Sigmoid colon (tissue), 7 donors: ENCODE results near the gene UBE2G1. TPM values are rescaled to one million over a fixed set of nuclear protein-coding genes. Genes with fewer than 3 reads are reported as not detected.

Experiments used
- DNase-seq: peaks from one replicate; pipeline ENCODE4 v3.0.0-alpha.2; 2019
- H3K27ac ChIP-seq, 4 donors: fragments of 200-600 bp; sonication (generic); one replicate each; pipeline ENCODE4 v1.5.1; 2016 to 2019; ENCODE audit warnings: mild to moderate bottlenecking in 1 of 4
- H3K27me3 ChIP-seq, 3 donors: fragments of 200-600 bp; sonication (generic); one replicate each; pipeline ENCODE4 v1.5.1; 2019; ENCODE audit warnings: mild to moderate bottlenecking in 1 of 3
- H3K36me3 ChIP-seq, 4 donors: fragments of 200-600 bp; sonication (generic); one replicate each; pipeline ENCODE4 v1.5.1; 2016 to 2019
- H3K4me1 ChIP-seq, 4 donors: fragments of 200-600 bp; sonication (generic); one replicate each; pipeline ENCODE4 v1.5.1; 2017 to 2019
- H3K4me3 ChIP-seq, 4 donors: fragments of 200-600 bp; sonication (generic); one replicate each; pipeline ENCODE4 v1.5.1; 2017 to 2019; ENCODE audit warnings: mild to moderate bottlenecking in 2 of 4, moderate library complexity in 1 of 4
- H3K9me3 ChIP-seq, 4 donors: fragments of 200-600 bp in 3 of 4; sonication (generic) in 3 of 4; one replicate each; pipeline versions ENCODE4 v1.5.1 to v1.6.1; 2013 to 2019
- EP300 ChIP-seq, 4 donors: sonication (generic); formaldehyde crosslinking; IDR thresholded peaks; one replicate each; pipeline ENCODE4 v1.6.1; 2017; ENCODE audit warnings: antibody characterized with exemption in 4 of 4
- POLR2A ChIP-seq, 2 donors: fragments of 450-650 bp; IDR thresholded peaks; one replicate each; pipeline ENCODE4 v1.6.1; 2016; ENCODE audit warnings: antibody characterized with exemption in 2 of 2, mild to moderate bottlenecking in 2 of 2, moderate library complexity in 2 of 2
- POLR2AphosphoS5 ChIP-seq, 4 donors: sonication (generic); formaldehyde crosslinking; IDR thresholded peaks; one replicate each; pipeline ENCODE4 v1.6.1; 2017; ENCODE audit warnings: antibody characterized with exemption in 4 of 4
- WGBS, 2 donors: extraction: QIAGEN DNeasy Blood & Tissue Kit; methylation state at CpG; one replicate each; pipeline ENCODE4 v1.1.7; 2013; 5-methylcytosine and 5-hydroxymethylcytosine counted together
- intact Hi-C: fragments of 100-400 bp; cut with DNase I; formaldehyde crosslinking; loops from one replicate; pipeline ENCODE4 v1.15.1; 2023
- polyA plus RNA-seq, 3 donors: library from polyadenylated mRNA; stranded (reverse); fragments of 200-250 nt; gene quantifications; one replicate each; pipeline ENCODE4 v1.2.3, GENCODE V29; 2013
- total RNA-seq, 4 donors: library from RNA; depleted of rRNA; stranded (reverse); fragments of >200 nt; gene quantifications; one replicate each; pipeline ENCODE4 v1.1.0, GENCODE V29; 2016
- TF ChIP-seq, protein P1 (sequence below), 4 experiments: fragments of 450-650 bp in 3 of 4; fragments of 200-600 bp in 1 of 4; IDR thresholded peaks; one replicate each; pipeline ENCODE4 v1.5.1; 2016 to 2019; ENCODE audit warnings: antibody characterized with exemption in 4 of 4, mild to moderate bottlenecking in 3 of 4, moderate library complexity in 2 of 4
- donor health status: healthy with polysubstance abuse.
- donor health status: Bipolar disorder and iron deficiency.
- donor health status: healthy.

Gene UBE2G1
- total and polyA plus RNA-seq, 7 donors, result 20.5 to 111 (median 83.2) TPM

DNA sequence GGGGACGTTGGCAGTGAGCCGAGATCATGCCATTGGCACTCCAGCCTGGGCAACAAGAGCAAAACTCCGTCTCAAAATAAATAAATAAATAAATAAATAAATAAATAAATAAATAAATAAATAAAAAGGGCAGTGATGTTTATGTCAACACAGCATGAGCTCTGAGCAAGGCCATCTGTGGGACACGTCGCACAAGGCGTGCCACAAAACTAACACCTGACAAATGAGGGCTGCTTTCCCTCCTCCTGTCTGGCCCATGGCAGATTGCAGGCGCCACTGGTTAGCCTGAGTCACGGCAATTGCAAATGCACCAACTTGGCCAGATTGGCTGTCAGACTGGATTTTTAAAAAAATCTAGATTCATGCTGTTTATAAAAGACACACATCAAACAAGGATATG lies 41.4 kb upstream of the UBE2G1 start:
- no peak for TF ChIP-seq POLR2A (IDR thresholded peaks at IDR 0.05)
- TF ChIP-seq, protein P1, sequence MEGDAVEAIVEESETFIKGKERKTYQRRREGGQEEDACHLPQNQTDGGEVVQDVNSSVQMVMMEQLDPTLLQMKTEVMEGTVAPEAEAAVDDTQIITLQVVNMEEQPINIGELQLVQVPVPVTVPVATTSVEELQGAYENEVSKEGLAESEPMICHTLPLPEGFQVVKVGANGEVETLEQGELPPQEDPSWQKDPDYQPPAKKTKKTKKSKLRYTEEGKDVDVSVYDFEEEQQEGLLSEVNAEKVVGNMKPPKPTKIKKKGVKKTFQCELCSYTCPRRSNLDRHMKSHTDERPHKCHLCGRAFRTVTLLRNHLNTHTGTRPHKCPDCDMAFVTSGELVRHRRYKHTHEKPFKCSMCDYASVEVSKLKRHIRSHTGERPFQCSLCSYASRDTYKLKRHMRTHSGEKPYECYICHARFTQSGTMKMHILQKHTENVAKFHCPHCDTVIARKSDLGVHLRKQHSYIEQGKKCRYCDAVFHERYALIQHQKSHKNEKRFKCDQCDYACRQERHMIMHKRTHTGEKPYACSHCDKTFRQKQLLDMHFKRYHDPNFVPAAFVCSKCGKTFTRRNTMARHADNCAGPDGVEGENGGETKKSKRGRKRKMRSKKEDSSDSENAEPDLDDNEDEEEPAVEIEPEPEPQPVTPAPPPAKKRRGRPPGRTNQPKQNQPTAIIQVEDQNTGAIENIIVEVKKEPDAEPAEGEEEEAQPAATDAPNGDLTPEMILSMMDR (IDR thresholded peaks at IDR 0.05), result no peak
- TF ChIP-seq POLR2AphosphoS5 (IDR thresholded peaks at IDR 0.05), result no peak
- TF ChIP-seq EP300 (IDR thresholded peaks at IDR 0.05), result no peak
- Histone ChIP-seq H3K27ac (no peak overlapping the region), H3K36me3 (no peaks in the 10 kb centered on the region), H3K4me3 (no peak overlapping the region), H3K9me3 (no peaks in the 10 kb centered on the region), H3K27me3 (no peaks in the 10 kb centered on the region), H3K4me1 (peaks cover 0 to 2% (median 1%) of the 10 kb centered on the region in 4 donors)
- intact Hi-C loops, result no loop called here
- DNase-seq, result no peak
- WGBS, 2 donors, result 37 to 80% methylated on average over 8 of the region's 8 CpGs

DNA sequence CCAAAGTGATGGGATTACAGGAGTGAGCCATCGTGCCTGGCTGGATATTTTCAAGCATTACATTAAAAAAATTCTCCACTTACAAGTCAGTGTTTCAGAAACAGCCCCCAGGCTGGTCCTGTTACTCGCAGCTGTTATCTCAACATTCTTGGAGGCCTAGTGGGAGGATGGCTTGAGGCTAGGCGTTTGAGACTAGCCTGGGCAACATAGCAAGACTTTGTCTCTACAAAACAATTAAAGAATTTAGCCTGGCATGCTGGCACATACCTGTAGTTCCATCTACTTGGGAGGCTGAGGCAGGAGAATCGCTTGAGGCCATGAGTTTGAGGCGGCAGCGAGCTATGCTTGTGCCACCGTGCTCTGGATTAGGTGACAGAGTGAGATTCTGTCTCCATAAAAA lies 40.7 kb upstream of the UBE2G1 start:
- H3K9me3 ChIP-seq, result no peaks in the 10 kb centered on the region
- no peaks in the 10 kb centered on the region for H3K4me1 ChIP-seq
- WGBS, 2 donors, result 91 to 92% methylated on average over 7 of the region's 7 CpGs
- DNase-seq, result no peak
- H3K27ac ChIP-seq, result no peak overlapping the region
- TF ChIP-seq EP300 (IDR thresholded peaks at IDR 0.05) (no peak), POLR2A (IDR thresholded peaks at IDR 0.05) (no peak), POLR2AphosphoS5 (IDR thresholded peaks at IDR 0.05) (no peak)
- TF ChIP-seq, protein P1 (IDR thresholded peaks at IDR 0.05), result no peak
- no peaks in the 10 kb centered on the region for H3K27me3 ChIP-seq
- H3K4me3 ChIP-seq, result no peak overlapping the region
- no peaks in the 10 kb centered on the region for H3K36me3 ChIP-seq
- intact Hi-C loops, result no loop called here

DNA sequence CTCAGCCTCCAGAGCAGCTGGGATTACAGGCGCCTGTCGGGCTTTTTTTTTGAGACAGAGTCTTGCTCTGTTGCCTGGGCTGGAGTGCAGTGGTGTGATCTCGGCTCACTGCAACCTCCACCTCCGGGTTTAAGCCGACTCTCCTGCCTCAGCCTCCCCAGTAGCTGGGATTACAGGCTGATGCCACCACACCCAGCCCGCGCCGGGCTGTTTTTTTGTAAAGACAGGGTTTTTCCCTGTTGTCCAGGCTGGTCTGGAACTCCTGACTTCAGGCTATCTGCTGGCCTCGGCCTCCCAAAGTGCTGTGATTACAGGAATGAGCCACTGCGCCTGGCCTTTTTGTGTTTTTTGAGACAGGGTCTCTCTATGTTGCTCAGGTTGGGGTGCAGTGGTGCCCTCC lies 39.9 kb upstream of the UBE2G1 start:
- no peaks in the 10 kb centered on the region for H3K27me3 ChIP-seq
- no peaks in the 10 kb centered on the region for H3K9me3 ChIP-seq
- no peak overlapping the region for H3K4me3 ChIP-seq
- 96% methylated on average over 10 of the region's 10 CpGs for WGBS, 2 donors
- TF ChIP-seq POLR2A (IDR thresholded peaks at IDR 0.05), result no peak
- TF ChIP-seq POLR2AphosphoS5 (IDR thresholded peaks at IDR 0.05), result no peak
- TF ChIP-seq, protein P1 (IDR thresholded peaks at IDR 0.05), result no peak
- TF ChIP-seq EP300 (IDR thresholded peaks at IDR 0.05), result no peak
- intact Hi-C loops, result no loop called here
- H3K4me1 ChIP-seq, result no peaks in the 10 kb centered on the region
- DNase-seq, result no peak
- H3K36me3 ChIP-seq, result no peaks in the 10 kb centered on the region
- H3K27ac ChIP-seq, result no peak overlapping the region

GRCh38 chr17:4405699-4406098 lies 39.2 kb upstream of the UBE2G1 start:
- Histone ChIP-seq H3K4me3 (no peak overlapping the region), H3K4me1 (no peaks in the 10 kb centered on the region), H3K36me3 (no peaks in the 10 kb centered on the region), H3K27me3 (no peaks in the 10 kb centered on the region), H3K9me3 (no peaks in the 10 kb centered on the region), H3K27ac (no peak overlapping the region)
- 95 to 96% methylated on average over 5 of the region's 5 CpGs for WGBS, 2 donors
- DNase-seq, result no peak
- intact Hi-C loops, result no loop called here
- TF ChIP-seq POLR2AphosphoS5 (IDR thresholded peaks at IDR 0.05), result no peak
- no peak for TF ChIP-seq EP300 (IDR thresholded peaks at IDR 0.05)
- TF ChIP-seq, protein P1 (IDR thresholded peaks at IDR 0.05), result no peak
- TF ChIP-seq POLR2A (IDR thresholded peaks at IDR 0.05), result no peak

DNA sequence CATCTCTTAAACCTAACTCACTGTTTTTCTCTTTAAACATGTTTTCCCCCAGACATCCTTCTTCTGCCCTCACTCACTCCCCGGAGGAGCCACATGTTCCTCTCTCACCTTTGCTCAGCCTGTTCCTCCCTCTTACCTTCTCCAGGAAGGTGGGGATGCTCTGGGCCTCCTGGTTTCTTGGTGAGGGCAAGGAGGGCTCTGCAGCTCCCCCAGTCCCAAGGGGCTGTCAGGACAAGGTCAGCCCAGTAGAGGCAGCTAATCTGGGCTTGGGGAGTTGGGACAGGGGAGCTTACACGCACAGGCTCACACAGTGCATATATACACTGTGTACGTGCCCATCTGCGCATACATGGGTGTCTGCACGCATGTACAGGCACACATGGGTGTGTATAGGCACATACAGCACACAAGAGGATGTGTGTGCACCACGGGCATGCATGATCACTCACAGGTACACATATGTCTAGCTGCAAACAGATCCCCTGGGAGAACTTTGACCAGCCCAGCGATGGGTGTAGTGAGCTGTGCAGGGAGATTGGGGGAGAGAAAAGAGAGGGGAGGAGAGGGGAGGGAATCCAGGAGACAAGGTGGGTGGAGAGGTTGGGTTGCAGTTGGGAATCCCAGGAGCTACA lies 38.7 kb upstream of the UBE2G1 start:
- Histone ChIP-seq H3K36me3 (no peaks in the 10 kb centered on the region), H3K4me1 (no peaks in the 10 kb centered on the region), H3K9me3 (no peaks in the 10 kb centered on the region), H3K27ac (no peak overlapping the region), H3K4me3 (no peak overlapping the region), H3K27me3 (no peaks in the 10 kb centered on the region)
- no peak for DNase-seq
- intact Hi-C loops, result no loop called here
- WGBS, 2 donors, result 67 to 80% methylated on average over 7 of the region's 7 CpGs
- TF ChIP-seq EP300 (IDR thresholded peaks at IDR 0.05) (no peak), POLR2AphosphoS5 (IDR thresholded peaks at IDR 0.05) (no peak), POLR2A (IDR thresholded peaks at IDR 0.05) (no peak)
- TF ChIP-seq, protein P1 (IDR thresholded peaks at IDR 0.05), result no peak
